Keratinocyte (primary cell): ENCODE measurements around the gene INPP4B. TPM values are rescaled to one million over a fixed set of nuclear protein-coding genes. Genes with fewer than 3 reads are reported as not detected.
A peak's percentile ranks its signal among the peaks of the same experiment; 100 is the strongest.

Source experiments
- DNase-seq: peaks from one replicate; pipeline ENCODE4 v3.0.0-alpha.2; 2011; ENCODE audit warnings: low read depth, missing footprints, low spot score
- FAIRE-seq: peaks from 2 replicates; lab custom pipeline; 2011; peaks lifted over from hg19 to GRCh38; lab: Jason Lieb, UNC
- H2AFZ ChIP-seq: 2 replicates; pipeline ENCODE4 v1.6.0; 2012; ENCODE audit warnings: low read length, control low read depth, inconsistent platforms; ENCODE audit not compliant: control insufficient read depth
- H3K27ac ChIP-seq: 2 replicates; pipeline ENCODE4 v1.5.1; 2011; ENCODE audit warnings: low read length; ENCODE audit not compliant: control insufficient read depth, insufficient read depth
- H3K27me3 ChIP-seq: 3 replicates; pipeline ENCODE4 v1.6.0; 2011; ENCODE audit warnings: low read length; ENCODE audit not compliant: control insufficient read depth, insufficient read depth; ENCODE audit errors: extremely low read depth
- H3K36me3 ChIP-seq, 2 experiments: 2 replicates in 1 of 2; 3 replicates in 1 of 2; pipeline ENCODE4 v1.5.1; 2011; ENCODE audit warnings: low read length in 2 of 2, mild to moderate bottlenecking in 1 of 2; ENCODE audit not compliant: control insufficient read depth in 2 of 2, insufficient read depth in 2 of 2; ENCODE audit errors: extremely low read depth in 1 of 2
- H3K4me1 ChIP-seq: 3 replicates; pipeline ENCODE4 v1.5.1; 2011; ENCODE audit warnings: low read length; ENCODE audit not compliant: control insufficient read depth, insufficient read depth; ENCODE audit errors: extremely low read depth
- H3K4me2 ChIP-seq: 3 replicates; pipeline ENCODE4 v1.6.0; 2011; ENCODE audit warnings: low read depth, low read length; ENCODE audit not compliant: control insufficient read depth, insufficient read depth; ENCODE audit errors: extremely low read depth
- H3K4me3 ChIP-seq, 3 experiments: fragments of 200-600 bp in 1 of 3; sonication (generic) in 1 of 3; 2 replicates in 2 of 3; 3 replicates in 1 of 3; pipeline ENCODE4 v1.5.1; 2011 to 2016; ENCODE audit warnings: low read length in 3 of 3, mild to moderate bottlenecking in 3 of 3, control low read depth in 2 of 3, inconsistent platforms in 1 of 3, low read depth in 1 of 3, mixed read lengths in 1 of 3, mixed run types in 1 of 3, moderate library complexity in 1 of 3; ENCODE audit not compliant: control insufficient read depth in 2 of 3, insufficient read depth in 2 of 3; ENCODE audit errors: extremely low read depth in 1 of 3
- H3K79me2 ChIP-seq: 2 replicates; pipeline ENCODE4 v1.6.0; 2012; ENCODE audit warnings: low read length; ENCODE audit not compliant: control insufficient read depth, insufficient read depth
- H3K9ac ChIP-seq: 3 replicates; pipeline ENCODE4 v1.6.0; 2011; ENCODE audit warnings: low read length; ENCODE audit not compliant: control insufficient read depth, insufficient read depth; ENCODE audit errors: extremely low read depth
- H3K9me1 ChIP-seq: 3 replicates; pipeline ENCODE4 v1.6.0; 2011; ENCODE audit warnings: low read length; ENCODE audit not compliant: control insufficient read depth, insufficient read depth; ENCODE audit errors: extremely low read depth
- H3K9me3 ChIP-seq: 2 replicates; pipeline ENCODE4 v1.5.1; 2012; ENCODE audit warnings: low read depth, low read length; ENCODE audit not compliant: control insufficient read depth
- H4K20me1 ChIP-seq: 3 replicates; pipeline ENCODE4 v1.6.0; 2011; ENCODE audit warnings: low read length; ENCODE audit not compliant: control insufficient read depth, insufficient read depth; ENCODE audit errors: extremely low read depth
- EZH2 ChIP-seq: IDR thresholded peaks from one replicate; pipeline ENCODE4 v1.6.1; 2012; ENCODE audit warnings: inconsistent platforms, mild to moderate bottlenecking, low read length, moderate library complexity
- dilution Hi-C: fragments of 300-500 bp; cut with MboI; formaldehyde crosslinking; loops from one replicate; pipeline ENCODE4 v1.7.0; 2020; ENCODE audit warnings: low sequenced_read_pairs; ENCODE audit not compliant: extremely low pct_ligation_motif_present
- polyA plus RNA-seq, 5 experiments: library from polyadenylated mRNA; depleted of rRNA in 3 of 5; stranded (reverse) in 3 of 5; stranded (forward) in 1 of 5; unstranded in 1 of 5; fragments of >200 nt; gene quantifications; 1 replicate in 1 of 5; 2 replicates in 3 of 5; 3 replicates in 1 of 5; pipeline versions ENCODE4 v1.2.1 to v1.2.3, GENCODE V29; 2011 to 2012; ENCODE audit warnings: missing spikeins in 2 of 5, low read depth in 1 of 5, low replicate concordance in 1 of 5
- TF ChIP-seq, protein P1 (sequence below), 3 experiments: IDR thresholded peaks in 1 of 3; conservative IDR thresholded peaks in 1 of 3; optimal IDR thresholded peaks in 1 of 3; 2 replicates in 2 of 3; 3 replicates in 1 of 3; pipeline versions ENCODE3 to v1.5.1; 2011; ENCODE audit warnings: low read length in 3 of 3, mild to moderate bottlenecking in 3 of 3, moderate library complexity in 2 of 3, control low read depth in 1 of 3, inconsistent platforms in 1 of 3; ENCODE audit not compliant: insufficient read depth in 2 of 3; ENCODE audit errors: extremely low read depth in 1 of 3

The INPP4B gene
- polyA plus RNA-seq, 1 donor (not counting 4 experiments of a cell fraction or from before 2014, with no cell fraction given), result 50.2 TPM

DNA sequence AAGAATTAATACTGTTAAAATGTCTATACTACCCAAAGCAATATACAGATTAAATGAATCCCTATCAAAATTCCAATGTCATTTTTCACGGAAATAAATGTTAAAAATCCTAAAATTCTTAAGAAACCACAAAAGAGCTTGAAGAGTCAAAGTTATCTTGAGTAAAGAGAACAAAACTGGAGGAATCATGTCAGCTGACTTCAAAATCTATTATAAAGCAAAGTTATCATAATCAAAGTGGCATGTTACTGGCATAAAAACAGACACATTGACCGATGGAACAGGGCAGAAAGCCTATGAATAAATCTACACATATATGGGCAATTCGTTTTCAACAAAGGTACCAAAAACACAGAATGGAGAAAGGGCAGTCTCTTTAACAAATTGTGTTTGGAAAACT is 579.0 kb downstream of the INPP4B start:
- Histone ChIP-seq H3K9ac (no peak overlapping the region), H3K27ac (no peak overlapping the region), H3K9me3 (no peaks in the 10 kb centered on the region), H2AFZ (no peak overlapping the region), H4K20me1 (peaks cover 6% of the 10 kb centered on the region), H3K4me3 (no peak overlapping the region), H3K9me1 (peaks cover 2% of the 10 kb centered on the region), H3K27me3 (no peaks in the 10 kb centered on the region), H3K79me2 (peaks cover 66% of the 10 kb centered on the region), H3K36me3 (peaks cover 0 to 13% of the 10 kb centered on the region in 2 experiments), H3K4me2 (no peak overlapping the region), H3K4me1 (peaks cover 10% of the 10 kb centered on the region)
- FAIRE-seq (no peak), DNase-seq (no peak)
- dilution Hi-C loops, result no loop called here
- no peak for TF ChIP-seq EZH2
- TF ChIP-seq, protein P1, sequence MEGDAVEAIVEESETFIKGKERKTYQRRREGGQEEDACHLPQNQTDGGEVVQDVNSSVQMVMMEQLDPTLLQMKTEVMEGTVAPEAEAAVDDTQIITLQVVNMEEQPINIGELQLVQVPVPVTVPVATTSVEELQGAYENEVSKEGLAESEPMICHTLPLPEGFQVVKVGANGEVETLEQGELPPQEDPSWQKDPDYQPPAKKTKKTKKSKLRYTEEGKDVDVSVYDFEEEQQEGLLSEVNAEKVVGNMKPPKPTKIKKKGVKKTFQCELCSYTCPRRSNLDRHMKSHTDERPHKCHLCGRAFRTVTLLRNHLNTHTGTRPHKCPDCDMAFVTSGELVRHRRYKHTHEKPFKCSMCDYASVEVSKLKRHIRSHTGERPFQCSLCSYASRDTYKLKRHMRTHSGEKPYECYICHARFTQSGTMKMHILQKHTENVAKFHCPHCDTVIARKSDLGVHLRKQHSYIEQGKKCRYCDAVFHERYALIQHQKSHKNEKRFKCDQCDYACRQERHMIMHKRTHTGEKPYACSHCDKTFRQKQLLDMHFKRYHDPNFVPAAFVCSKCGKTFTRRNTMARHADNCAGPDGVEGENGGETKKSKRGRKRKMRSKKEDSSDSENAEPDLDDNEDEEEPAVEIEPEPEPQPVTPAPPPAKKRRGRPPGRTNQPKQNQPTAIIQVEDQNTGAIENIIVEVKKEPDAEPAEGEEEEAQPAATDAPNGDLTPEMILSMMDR (optimal IDR thresholded peaks at IDR 0.05 in 1 of 3, IDR thresholded peaks at IDR 0.05 in 1 of 3, conservative IDR thresholded peaks at IDR 0.05 in 1 of 3; ENCODE audit: extremely low read depth in 1 of 3, insufficient read depth in 2 of 3, low read length in 3 of 3), result no peak

DNA sequence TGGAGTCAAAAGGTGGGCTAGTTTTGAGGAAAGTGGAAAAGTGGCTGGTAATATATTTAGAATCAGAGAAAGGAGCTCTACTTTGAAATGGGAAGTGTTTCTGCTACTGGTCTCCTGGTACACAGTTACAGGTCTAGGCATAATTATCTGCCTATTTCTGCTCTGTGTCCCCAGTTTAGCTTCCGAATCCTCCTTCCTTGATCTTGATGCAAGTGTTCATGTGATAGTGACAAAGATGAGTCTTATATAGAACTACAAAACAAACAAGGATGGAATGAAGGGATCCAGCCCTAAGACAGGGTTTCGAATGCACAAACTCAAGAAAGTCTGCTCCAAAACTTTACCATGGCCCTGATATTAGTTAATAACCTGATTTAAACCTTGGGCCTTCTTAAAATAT is 580.2 kb downstream of the INPP4B start:
- no peak overlapping the region for H3K4me3 ChIP-seq
- H3K79me2 ChIP-seq, result peaks cover 69% of the 10 kb centered on the region
- H3K27ac ChIP-seq, result peak overlapping the region; percentile 42
- no peaks in the 10 kb centered on the region for H3K9me3 ChIP-seq
- no peak for DNase-seq
- H3K27me3 ChIP-seq, result no peaks in the 10 kb centered on the region
- peaks cover 0 to 13% of the 10 kb centered on the region in 2 experiments for H3K36me3 ChIP-seq
- no peak for FAIRE-seq
- H3K4me1 ChIP-seq, result peaks cover 10% of the 10 kb centered on the region
- TF ChIP-seq, protein P1 (optimal IDR thresholded peaks at IDR 0.05 in 1 of 3, IDR thresholded peaks at IDR 0.05 in 1 of 3, conservative IDR thresholded peaks at IDR 0.05 in 1 of 3; ENCODE audit: extremely low read depth in 1 of 3, insufficient read depth in 2 of 3, low read length in 3 of 3), result no peak
- TF ChIP-seq EZH2, result no peak
- no peak overlapping the region for H3K9ac ChIP-seq
- dilution Hi-C loops, result no loop called here
- no peak overlapping the region for H3K4me2 ChIP-seq
- H4K20me1 ChIP-seq, result peaks cover 6% of the 10 kb centered on the region
- H3K9me1 ChIP-seq, result peaks cover 2% of the 10 kb centered on the region
- no peak overlapping the region for H2AFZ ChIP-seq
